Measurements from ENCODE around the gene QSOX1. TPM values are rescaled to one million over a fixed set of nuclear protein-coding genes. Genes with fewer than 3 reads are reported as not detected.

QSOX1 gene
- total and polyA plus RNA-seq, 9 of the 15 experiments (the other 6 are each of a cell fraction or from before 2014, with no cell fraction given): 4.0 to 53.1 (median 15.0) TPM

DNA sequence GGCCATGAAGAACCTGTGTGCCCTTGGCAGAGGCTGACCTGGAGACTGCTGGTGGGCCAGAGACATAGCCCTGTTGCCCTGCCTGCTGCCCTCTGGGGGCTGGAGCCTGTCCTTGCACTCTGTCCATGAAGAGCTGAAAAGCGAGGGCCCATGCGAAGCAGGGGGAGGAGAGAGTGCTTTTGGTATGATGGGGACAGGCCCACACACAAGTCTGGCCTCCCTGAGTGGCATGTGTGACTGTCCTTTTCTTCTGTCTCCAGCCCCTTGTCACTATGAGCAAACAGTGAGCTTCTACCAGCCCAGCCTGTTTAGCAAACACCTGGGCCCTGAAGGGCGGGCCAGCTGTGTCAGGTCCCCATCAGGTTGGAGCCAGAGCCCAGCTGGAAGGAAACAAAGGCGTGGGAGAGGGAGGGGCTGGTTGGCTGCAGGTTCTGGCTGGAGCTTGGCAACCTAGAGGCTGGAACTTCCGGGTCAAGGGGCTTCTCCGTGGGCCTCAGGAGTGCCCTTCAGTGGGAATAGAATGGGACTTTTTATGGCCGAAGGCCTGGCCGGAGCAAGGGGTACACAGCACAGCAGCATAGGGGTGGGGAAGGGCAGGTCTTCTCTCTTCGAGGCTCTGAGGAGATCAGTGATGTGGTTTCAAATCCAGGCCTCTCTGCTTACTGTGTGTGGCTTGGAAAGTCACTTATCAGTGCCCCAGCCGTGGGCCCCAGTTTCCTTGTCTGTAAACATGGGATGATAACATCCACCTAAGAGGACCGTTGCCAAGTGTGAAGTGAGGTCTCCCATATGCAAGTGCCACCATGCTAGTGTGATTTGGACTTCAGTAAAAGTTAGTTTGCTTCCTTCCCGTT is 14.3 kb downstream of the QSOX1 start (continued):
- TF ChIP-seq, protein P1, sequence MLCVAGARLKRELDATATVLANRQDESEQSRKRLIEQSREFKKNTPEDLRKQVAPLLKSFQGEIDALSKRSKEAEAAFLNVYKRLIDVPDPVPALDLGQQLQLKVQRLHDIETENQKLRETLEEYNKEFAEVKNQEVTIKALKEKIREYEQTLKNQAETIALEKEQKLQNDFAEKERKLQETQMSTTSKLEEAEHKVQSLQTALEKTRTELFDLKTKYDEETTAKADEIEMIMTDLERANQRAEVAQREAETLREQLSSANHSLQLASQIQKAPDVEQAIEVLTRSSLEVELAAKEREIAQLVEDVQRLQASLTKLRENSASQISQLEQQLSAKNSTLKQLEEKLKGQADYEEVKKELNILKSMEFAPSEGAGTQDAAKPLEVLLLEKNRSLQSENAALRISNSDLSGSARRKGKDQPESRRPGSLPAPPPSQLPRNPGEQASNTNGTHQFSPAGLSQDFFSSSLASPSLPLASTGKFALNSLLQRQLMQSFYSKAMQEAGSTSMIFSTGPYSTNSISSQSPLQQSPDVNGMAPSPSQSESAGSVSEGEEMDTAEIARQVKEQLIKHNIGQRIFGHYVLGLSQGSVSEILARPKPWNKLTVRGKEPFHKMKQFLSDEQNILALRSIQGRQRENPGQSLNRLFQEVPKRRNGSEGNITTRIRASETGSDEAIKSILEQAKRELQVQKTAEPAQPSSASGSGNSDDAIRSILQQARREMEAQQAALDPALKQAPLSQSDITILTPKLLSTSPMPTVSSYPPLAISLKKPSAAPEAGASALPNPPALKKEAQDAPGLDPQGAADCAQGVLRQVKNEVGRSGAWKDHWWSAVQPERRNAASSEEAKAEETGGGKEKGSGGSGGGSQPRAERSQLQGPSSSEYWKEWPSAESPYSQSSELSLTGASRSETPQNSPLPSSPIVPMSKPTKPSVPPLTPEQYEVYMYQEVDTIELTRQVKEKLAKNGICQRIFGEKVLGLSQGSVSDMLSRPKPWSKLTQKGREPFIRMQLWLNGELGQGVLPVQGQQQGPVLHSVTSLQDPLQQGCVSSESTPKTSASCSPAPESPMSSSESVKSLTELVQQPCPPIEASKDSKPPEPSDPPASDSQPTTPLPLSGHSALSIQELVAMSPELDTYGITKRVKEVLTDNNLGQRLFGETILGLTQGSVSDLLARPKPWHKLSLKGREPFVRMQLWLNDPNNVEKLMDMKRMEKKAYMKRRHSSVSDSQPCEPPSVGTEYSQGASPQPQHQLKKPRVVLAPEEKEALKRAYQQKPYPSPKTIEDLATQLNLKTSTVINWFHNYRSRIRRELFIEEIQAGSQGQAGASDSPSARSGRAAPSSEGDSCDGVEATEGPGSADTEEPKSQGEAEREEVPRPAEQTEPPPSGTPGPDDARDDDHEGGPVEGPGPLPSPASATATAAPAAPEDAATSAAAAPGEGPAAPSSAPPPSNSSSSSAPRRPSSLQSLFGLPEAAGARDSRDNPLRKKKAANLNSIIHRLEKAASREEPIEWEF (CRISPR knock-in tag; IDR thresholded peaks at IDR 0.05): no peak
- TF ChIP-seq NFIC (IDR thresholded peaks at IDR 0.05): 0 out of 2 replicates have a peak, but pooled peaks have one; percentile 24
- TF ChIP-seq HNRNPL (IDR thresholded peaks at IDR 0.05; ENCODE audit: low read depth, low read length): no peak
- no peak for TF ChIP-seq ZC3H8 (IDR thresholded peaks at IDR 0.05)
- TF ChIP-seq FOXJ2 (tag; IDR thresholded peaks at IDR 0.05): peak; percentile 87
- TF ChIP-seq, protein P2, sequence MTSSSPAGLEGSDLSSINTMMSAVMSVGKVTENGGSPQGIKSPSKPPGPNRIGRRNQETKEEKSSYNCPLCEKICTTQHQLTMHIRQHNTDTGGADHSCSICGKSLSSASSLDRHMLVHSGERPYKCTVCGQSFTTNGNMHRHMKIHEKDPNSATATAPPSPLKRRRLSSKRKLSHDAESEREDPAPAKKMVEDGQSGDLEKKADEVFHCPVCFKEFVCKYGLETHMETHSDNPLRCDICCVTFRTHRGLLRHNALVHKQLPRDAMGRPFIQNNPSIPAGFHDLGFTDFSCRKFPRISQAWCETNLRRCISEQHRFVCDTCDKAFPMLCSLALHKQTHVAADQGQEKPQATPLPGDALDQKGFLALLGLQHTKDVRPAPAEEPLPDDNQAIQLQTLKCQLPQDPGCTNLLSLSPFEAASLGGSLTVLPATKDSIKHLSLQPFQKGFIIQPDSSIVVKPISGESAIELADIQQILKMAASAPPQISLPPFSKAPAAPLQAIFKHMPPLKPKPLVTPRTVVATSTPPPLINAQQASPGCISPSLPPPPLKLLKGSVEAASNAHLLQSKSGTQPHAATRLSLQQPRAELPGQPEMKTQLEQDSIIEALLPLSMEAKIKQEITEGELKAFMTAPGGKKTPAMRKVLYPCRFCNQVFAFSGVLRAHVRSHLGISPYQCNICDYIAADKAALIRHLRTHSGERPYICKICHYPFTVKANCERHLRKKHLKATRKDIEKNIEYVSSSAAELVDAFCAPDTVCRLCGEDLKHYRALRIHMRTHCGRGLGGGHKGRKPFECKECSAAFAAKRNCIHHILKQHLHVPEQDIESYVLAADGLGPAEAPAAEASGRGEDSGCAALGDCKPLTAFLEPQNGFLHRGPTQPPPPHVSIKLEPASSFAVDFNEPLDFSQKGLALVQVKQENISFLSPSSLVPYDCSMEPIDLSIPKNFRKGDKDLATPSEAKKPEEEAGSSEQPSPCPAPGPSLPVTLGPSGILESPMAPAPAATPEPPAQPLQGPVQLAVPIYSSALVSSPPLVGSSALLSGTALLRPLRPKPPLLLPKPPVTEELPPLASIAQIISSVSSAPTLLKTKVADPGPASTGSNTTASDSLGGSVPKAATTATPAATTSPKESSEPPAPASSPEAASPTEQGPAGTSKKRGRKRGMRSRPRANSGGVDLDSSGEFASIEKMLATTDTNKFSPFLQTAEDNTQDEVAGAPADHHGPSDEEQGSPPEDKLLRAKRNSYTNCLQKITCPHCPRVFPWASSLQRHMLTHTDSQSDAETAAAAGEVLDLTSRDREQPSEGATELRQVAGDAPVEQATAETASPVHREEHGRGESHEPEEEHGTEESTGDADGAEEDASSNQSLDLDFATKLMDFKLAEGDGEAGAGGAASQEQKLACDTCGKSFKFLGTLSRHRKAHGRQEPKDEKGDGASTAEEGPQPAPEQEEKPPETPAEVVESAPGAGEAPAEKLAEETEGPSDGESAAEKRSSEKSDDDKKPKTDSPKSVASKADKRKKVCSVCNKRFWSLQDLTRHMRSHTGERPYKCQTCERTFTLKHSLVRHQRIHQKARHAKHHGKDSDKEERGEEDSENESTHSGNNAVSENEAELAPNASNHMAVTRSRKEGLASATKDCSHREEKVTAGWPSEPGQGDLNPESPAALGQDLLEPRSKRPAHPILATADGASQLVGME (CRISPR knock-in tag; IDR thresholded peaks at IDR 0.05): no peak
- TF ChIP-seq POLR2G (IDR thresholded peaks at IDR 0.05; ENCODE audit: low read depth, low read length): 0 out of 2 replicates have a peak, but pooled peaks have one; percentile 7
- 0 out of 2 replicates have a peak, but pooled peaks have one; percentile 33 for TF ChIP-seq GABPB1 (CRISPR knock-in tag; IDR thresholded peaks at IDR 0.05)
- TF ChIP-seq, protein P3, sequence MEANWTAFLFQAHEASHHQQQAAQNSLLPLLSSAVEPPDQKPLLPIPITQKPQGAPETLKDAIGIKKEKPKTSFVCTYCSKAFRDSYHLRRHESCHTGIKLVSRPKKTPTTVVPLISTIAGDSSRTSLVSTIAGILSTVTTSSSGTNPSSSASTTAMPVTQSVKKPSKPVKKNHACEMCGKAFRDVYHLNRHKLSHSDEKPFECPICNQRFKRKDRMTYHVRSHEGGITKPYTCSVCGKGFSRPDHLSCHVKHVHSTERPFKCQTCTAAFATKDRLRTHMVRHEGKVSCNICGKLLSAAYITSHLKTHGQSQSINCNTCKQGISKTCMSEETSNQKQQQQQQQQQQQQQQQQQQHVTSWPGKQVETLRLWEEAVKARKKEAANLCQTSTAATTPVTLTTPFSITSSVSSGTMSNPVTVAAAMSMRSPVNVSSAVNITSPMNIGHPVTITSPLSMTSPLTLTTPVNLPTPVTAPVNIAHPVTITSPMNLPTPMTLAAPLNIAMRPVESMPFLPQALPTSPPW (CRISPR knock-in tag; IDR thresholded peaks at IDR 0.05): 0 out of 2 replicates have a peak, but pooled peaks have one; percentile 5
- TF ChIP-seq ZC3H11A (IDR thresholded peaks at IDR 0.05; ENCODE audit: low read depth, low read length): no peak
- TF ChIP-seq, protein P4, sequence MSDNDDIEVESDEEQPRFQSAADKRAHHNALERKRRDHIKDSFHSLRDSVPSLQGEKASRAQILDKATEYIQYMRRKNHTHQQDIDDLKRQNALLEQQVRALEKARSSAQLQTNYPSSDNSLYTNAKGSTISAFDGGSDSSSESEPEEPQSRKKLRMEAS (CRISPR knock-in tag; IDR thresholded peaks at IDR 0.05): 0 out of 2 replicates have a peak, but pooled peaks have one; percentile 25
- no peak for TF ChIP-seq BRF1 (IDR thresholded peaks at IDR 0.05; ENCODE audit: borderline replicate concordance, extremely low read depth, insufficient read length)
- no peak for TF ChIP-seq BHLHE40 (IDR thresholded peaks at IDR 0.05; ENCODE audit: low read length)
- no peak for TF ChIP-seq FOXP1 (CRISPR knock-in tag; IDR thresholded peaks at IDR 0.05)

Measured in K562 (cell line).